NCI-H1930 (cell line): ENCODE results near the gene INSC.

ENCODE experiments used
- DNase-seq, 2 experiments: peaks; one replicate each; lab custom pipeline; 2025; lab: John Stamatoyannopoulos, UW

The INSC gene

DNA sequence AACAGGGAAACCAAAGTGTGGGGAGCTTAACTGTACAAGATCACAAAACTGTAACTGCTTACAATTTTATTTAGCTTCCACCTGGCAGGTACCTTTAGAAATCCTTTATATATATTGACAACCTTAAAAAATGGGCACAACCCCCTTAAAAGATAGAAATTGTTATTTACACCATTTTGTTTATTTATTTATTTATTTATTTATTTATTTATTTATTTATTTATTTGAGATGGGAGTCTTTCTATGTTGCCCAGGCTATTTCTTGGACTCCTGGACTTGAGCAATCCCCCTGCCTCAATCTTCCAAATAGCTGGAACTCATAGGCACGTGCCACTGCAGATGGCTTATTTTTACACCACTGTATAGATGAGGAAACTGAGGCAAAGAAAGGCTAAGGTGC is 74.5 kb downstream of the INSC start:
- no peak for DNase-seq

DNA sequence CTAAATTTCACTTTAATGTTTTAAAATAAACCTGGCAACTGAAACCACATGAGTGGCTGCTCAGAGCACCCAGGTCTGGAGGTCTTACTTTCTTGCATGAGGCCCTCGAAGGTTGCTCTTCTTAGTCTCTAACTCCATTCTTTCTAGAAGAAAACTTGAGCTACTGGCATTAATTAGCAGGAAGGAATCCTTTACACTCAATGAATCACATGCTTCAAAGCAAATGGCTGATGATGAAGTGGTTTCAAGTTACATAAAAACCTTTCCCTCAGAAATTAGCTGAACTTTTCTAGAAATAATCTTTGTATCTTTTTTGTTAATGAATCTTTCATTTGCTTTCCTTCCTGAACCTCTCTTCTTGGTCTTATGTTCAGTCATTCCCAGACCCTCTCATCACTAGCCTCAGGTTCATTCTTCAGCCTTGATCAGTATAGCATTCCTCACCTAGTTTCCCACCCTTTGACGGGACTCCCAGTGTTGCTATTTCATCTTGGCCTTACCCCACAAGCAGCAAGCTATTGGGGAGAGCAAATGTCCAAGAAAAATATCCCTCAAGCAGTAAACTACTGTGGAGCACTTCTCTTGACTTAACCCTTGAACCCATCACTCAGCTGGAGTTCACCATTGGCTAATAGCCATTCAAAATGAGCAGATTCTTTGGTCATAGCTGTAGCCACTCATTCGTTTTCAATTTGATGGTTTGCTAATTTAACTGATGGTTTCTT is 75.1 kb downstream of the INSC start:
- no peak for DNase-seq

DNA sequence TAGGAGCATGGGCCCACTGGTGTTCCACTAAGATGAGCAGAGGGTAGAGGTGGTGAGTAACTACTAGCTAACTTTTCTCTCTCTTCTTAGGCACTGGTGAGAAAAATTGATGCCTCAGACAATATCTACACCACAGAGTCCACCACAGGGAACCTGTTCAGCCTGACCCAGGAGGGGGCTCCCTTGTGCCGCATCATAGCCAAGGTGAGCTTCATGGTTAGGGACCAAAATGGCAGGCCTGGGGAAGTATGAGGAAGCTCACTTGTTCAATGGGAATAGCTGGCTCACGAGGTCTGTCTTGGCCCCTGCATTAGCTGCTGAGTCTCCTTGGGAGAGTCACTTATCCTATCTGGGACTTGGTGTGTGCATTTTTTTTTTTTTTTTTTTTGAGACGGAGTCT is 75.9 kb downstream of the INSC start:
- no peak for DNase-seq

DNA sequence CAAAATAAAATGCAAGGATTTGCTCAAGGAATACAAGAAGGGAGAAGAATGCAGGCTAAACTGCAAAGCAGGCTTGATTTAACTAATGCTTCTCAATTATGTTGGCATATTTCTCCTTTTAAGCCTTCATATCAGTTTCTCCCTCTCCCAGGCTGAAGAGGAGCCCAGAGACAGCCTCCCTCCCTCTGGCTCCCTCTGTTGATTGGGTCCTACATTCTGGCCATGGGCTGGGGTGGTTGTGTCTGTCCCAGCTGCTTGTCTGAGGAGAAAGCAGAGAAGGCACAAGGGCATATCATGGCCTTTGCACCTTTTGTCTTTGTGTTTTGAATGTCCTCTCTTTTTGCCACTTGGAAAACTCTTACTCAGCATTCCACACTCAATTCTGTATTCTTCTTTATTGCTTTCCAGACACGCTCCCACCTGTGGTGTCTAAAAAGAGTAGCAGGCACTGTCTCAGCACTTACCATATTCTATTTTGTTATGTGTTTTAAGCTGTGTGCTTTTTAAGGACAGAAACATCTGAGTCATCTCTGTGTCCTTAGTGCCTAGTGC is 77.4 kb downstream of the INSC start:
- DNase-seq: no peak

DNA sequence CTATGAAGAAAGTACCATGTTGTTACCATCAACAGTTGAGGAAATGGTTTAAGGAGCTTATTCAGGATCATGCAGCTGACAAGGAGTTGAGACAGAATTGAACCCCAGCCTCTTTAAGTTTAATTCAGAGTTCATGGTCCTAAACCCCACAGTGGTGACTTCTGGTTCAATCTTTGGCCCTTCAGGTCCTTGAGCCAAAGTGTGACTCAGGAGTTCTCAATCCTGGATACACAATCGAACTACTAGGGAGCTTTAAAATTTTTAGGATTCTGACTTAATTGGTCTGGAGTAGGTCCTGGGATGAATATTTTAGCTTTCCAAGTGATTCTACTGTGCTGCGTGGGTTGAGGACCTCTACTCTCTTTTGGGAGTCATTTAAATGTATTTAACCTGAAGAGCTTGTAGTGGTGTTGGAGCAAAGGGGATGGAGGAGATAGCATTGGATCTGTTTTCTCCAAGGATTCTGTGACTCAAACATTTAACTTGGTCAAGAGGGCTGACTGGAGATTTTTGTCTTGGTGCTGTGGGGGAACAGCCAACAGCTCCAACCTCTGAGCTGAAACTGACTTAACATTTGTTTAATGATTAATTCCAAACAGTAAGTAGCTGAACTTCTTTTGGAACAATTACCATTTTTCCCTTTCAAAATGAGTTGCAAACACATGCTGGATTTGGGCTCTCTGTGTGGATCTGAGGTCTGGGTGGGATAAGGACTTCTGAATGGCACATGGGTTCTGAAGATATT is 80.1 kb downstream of the INSC start:
- DNase-seq: no peak

DNA sequence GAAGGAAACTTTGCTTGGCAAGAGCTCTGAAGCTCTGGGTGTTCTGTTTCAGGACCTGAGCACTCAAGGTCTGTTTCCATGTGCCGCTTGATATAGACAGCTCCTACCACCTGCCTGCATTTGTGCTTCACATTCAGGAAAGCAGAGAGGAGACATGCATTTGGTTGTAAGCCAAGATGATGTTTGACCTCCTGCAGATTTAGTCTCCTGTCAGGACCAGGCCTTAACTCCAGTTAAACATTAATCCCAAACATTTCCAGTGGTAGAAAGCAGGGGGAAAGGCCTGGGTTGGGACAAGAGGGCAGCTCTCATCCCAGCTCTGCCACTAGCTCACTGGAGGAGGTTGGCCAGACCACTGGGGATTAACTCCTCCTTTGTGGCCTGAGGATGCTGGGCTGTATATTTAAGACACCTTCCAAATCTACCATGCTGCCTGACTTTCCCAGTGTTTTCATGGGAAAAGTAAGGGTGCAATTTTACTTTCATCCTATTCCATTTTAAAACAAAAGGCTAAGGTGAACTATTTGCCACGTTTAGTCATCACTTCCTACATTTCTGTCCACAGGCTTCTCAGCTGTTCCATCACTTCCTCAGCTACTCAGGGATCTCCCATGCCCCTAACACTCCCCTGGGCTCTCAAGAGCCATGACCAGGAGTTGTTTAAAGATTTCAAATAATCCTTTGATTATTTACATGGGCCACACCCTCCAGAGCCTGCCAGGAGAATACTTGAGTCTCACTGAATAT is 80.9 kb downstream of the INSC start:
- DNase-seq: no peak

DNA sequence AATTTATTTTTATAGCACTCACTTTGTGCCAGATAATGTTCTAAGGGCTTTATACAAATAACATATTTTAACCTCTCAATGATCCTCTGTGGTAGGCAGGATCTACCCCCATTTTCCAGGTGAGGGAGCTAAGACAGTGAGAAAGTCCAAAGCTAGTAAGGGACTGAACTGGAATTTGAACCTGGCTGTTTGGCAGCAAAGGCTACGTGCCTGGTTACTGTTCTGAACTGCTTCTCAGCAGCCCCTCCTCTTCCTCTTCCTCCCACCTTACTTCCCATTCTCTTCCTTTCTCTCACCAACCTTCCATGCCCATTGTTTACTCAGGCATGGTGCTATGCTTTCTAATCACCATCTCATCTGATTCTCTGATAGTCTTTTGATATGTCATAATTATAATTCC is 82.0 kb downstream of the INSC start:
- no peak for DNase-seq

DNA sequence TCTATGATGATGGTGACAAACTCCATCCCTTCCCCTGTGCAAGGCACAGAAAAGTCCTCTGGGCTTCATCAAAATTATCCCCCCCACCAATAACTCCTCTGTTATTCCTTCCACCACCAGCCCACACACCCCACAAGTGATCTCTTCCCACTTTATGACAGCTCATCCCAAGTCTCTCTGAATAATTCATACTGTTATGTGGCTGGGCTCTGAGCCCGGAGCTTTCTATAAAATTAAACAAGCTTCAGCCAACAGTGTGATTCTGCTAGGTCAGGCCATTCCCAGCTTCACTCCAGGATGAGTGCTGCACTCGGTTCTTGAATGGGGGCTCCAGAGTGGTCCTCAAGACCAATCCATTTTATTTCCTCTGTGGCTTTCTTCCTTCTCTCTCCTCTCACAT is 83.0 kb downstream of the INSC start:
- no peak for DNase-seq

DNA sequence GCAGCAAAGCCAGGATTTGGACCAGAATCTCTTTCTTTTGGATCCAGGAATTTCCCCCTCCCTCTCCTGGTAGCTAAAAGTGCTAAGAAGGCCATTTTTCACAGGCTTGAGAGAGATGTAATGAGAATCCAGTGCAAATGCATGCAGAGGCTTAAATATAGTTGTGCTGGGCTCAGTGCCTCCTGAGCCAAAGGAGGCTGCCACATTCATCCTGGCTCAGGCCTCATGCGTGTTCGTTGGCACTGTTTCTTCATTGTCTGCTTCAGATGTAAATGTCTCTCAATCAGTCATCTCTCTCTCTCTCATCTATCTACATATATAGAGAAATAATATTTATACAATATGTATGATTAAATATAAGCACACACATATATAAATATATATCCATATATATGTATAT is 83.6 kb downstream of the INSC start:
- no peak for DNase-seq

DNA sequence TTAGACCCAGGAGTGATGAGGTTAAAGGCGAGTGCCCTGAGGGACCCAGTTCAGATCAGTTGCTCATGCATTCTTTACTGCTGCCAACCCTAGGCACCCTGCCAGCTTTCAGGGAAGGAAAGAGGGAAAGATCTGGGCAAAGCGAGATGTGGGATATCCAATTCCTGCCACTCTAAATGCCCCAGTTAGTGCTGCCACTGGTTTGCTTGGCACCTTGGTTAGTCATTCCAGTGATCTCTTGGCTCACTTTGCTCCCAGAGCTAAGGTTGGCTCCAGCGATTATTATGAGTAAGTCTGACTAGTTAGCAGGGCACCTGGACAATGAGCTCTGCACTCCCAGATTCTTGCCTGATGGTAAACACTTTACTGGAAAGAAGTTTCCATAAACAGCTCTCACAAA is 85.0 kb downstream of the INSC start:
- no peak for DNase-seq

DNA sequence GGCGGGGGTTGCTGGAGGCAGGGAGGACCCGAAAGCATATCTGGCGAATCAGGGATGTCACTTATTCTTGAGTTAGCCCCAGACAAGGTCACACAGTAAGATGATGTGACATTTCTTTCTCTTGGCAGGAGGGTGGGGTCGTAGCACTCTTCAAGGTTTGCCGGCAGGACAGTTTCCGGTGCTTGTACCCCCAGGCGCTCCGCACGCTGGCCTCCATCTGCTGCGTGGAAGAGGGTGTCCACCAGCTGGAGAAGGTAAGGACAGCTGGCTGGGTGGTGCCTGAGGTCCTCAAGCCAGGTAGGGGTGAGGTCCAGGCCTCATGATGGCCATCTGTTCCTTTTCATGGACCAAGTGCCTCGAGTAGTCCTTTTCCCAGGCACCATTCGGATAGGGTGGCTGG is 86.0 kb downstream of the INSC start:
- no peak for DNase-seq

DNA sequence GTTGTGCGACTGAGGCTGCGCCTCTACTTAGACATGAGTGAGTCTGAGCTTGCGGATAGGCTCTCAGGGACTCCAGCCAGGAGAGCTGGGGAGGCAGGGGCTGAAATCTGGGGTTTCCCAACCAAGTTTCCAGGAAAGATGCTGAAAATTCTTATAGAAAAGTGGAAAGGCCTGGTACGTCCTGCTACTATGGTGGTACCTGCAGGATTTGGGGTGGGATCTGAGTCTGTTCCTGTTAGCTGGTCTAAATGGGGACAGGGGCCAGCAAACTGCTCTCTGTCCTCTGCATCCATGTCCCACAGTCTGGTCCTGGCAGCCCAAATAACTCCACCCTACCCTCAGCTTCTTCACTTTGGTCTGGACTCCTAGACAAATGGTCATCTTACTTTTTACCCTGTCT is 86.9 kb downstream of the INSC start:
- DNase-seq: no peak

DNA sequence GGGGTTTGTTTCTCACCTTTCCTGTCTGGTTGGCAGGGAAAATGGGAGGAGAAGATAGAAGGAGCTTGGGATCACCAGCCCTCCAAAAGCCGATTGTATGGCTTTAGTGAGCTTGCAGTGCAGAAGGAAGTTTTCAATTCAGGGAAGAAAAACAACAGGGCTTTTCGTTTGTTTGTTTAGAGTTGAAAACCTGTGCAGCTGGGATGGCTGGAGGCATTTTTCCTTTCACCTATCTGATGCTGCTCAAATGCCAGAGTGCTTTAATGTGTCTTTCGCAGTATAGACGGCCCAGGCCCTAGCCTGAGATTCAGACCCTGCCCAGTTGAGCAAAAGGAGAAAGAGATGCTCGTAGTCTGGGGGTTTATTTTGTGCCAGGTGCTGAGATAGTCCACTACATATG is 87.9 kb downstream of the INSC start:
- no peak for DNase-seq

DNA sequence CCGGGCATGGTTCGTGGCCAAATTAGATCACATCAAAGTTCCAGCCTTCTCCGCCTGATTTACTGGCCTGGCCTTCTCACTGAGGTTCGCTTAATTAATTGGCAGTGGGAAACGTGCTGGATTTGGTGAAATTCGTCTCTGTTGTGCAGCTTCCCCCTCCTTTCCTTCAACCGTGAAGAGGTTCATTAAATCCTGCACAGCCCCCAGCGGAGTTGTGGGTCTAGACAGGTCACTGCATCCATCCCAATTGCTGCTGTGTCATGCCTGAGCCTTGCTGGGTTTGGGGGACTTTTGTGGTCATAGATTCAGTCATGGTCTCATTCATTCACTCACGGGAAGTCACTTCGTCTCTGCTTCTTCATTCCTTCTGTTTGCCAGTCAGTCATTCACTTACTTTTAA is 90.0 kb downstream of the INSC start:
- no peak for DNase-seq

DNA sequence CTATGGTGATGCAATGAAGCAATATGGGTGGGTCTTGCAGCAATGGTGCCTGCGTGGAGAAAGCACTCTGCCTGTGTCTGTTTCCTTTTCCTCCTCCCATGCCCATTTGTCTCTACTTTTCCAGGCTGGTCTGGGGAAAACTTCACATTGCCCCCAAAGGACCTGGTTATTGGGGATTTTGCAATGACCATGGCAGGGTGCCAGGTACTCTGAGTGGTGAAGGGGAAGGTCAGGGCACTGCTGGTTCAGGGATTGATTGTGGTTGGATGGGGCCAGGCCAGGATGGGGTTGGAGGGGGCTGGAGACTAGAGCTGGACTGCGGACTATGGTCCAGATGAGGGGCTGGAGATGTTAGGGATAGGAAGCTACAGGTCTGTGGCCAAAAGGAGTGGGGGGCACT is 92.1 kb downstream of the INSC start:
- DNase-seq: no peak

DNA sequence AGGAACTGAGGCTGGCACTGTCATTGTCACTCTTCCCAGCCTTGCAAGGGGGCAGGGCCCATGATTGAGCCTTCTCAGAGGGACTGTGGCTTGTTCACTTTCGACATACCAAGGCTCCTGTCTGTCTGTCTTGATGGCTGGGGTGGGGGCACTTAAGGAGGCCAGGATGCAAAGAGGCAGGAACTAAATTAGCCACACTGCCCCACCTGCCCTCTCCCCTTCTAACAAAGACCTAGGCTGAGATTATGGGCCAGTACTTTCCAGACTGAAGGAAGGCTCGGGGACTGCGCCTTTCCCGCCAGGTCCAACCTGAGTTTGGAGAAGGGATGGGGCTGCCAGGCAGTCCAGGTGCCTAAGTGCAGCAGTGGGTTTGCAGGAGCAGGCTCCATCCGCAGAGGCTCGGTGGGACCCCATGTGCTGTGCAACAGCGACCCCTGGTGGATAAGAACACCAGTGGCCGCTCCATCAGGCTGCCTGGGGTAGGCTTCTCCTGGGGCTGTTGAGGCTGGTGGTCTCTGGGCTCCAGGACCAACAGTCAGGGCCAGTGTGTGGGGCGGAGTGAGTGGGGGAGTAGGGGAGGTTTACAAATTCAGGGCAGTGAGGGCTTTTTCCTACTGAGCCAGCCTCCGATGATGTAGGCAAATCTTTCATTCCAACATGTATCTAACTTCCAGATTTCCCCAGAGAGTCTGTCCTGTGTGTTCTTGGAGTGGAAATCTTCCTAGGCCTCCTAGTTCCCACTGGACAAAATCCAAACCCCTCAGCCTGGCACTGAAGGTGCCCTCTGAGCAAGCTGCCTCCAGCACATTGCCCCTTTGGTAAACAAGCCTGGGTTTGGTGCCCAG is 93.9 kb downstream of the INSC start:
- peak; percentile 45 to 67 for DNase-seq

DNA sequence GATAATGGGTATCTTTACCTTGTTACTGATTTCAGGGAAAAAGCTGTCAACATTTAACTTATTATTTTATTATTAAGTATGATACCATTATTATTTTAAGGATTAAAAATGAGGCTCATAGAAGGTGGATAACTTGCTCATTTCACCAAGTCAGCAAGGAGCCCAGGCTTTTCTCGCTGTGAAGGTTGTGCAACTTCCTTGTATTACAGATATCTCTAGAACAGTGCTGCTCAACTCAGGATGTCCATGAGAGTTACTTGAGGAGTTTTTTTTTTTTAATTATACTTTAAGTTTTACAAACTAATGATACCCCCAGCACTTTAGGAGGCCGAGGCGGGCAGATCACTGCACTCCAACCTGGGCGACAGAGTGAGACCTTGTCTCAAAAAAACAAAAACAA is 98.2 kb downstream of the INSC start:
- DNase-seq: no peak

DNA sequence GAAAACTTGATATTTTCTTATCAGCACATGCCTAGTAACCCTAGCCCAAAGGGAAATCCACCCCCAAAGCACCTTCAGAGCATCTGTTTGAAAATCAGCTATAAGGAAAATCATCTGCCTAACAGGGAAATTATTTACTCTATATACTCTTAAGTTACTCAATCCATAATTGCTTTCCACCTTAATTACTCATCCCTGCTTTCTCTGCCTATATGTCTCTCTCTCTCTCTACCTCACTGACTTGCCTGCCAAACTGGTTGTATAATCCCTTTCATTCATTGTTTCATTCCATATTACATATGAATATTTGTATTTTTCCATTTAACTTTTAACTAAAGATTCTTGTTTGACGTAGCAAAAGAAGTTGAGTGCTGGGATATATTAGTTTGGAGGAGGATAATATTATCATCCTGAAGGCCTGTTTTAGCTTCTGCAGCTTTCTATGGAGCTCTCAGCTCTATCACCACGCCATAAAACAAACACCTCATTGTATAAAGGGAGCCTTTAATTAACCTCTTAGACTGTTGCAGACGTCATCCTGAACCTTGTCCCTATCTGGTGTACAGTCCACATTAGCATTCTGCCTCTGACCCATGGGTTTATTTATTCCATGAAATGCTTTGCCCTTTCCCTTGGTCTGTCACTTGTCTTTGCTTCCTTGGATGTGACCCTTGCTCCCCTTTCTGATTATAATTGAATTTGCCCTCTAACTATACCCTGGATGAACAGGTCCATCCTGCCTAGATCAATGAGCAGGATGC is 98.9 kb downstream of the INSC start:
- DNase-seq: no peak

DNA sequence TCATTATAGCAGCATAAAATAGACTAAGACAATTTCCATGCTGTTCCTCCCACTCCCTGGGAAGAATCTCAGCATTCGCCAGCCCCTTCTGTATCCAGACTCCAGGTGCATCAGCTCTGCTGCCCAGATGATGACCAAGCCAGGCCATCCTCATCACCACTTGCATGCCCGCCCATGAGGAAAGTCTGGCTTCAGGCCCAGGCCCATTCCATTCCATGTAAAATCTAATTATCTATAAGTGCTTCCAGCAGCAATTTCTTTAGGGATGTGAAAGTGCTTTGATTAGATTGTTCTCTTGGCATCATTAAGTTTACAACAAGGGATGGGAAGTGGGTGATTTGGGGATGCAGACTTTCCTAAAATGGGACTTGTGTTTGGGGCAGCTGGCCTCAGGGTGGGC is 100.3 kb downstream of the INSC start:
- DNase-seq: no peak

DNA sequence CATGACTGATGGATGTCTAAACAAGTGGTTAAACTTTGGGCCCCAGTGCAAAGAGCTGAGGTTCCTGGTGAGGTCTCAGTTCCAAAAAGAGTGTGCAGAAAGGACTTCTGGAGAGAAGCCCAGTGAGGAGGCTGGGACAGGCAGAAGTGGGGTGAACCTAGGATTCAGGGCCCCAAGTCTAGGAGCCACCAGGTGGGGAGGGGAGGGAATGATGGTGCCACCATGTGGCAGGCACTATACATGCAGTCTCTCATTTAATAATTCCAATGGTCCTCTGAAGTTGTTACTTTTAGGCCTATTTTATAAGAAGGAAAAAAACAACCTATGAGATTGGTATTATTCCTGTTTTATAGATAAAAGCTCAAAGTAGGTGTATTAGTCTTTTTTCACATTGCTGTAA is 102.0 kb downstream of the INSC start:
- no peak for DNase-seq

DNA sequence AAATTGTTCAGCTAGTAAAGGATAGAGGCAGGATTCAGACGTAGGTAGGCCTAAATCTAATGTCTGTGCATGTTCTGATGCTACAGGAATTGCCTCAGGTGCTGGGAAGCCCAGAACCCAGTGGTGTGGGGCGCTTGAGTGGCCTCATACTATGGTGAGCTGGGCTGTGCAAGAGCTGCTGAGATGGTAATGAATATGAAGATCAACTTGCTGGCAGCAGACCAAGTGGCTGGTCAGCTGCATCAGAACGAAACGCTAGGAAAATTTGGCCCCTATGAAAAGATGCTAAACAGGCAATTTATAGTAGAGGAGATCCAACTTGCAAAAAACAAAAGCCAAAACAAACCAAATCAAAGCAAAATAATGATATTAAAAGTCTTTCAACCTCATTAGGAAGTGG is 102.7 kb downstream of the INSC start:
- no peak for DNase-seq
